HepG2 (cell line): ENCODE results near the gene URM1. TPM values are rescaled to one million over a fixed set of nuclear protein-coding genes. Genes with fewer than 3 reads are reported as not detected.

Source experiments
- ATAC-seq: fragments of 200-7000 bp; cut with Tn5 transposase; 3 replicates; pipeline ENCODE4 v1.9.1; 2020; ENCODE audit warnings: mild to moderate bottlenecking, moderate library complexity
- BruUV-seq: library from RNA; stranded (reverse); fragments of 400-500 nt; replicated peaks from 2 replicates; lab custom pipeline; 2021; lab: Mats Ljungman, UMichigan
- CTCF ChIA-PET: fragments of 300-600 bp; formaldehyde crosslinking; extraction: SDS; loops from one replicate; lab custom pipeline; 2021; ENCODE audit warnings: low total read pairs, inconsistent platforms, low intra/inter-chr PET ratio; lab: Yijun Ruan, JAX
- POLR2A ChIA-PET: fragments of 350-600 bp; sonication (Branson Sonifier 250); formaldehyde crosslinking; loops from one replicate; lab custom pipeline; 2020; ENCODE audit warnings: antibody characterized with exemption, inconsistent platforms; lab: Yijun Ruan, JAX
- DNase-seq: peaks from one replicate; pipeline ENCODE4 v3.0.0-alpha.2; 2015; ENCODE audit warnings: low spot score
- FAIRE-seq: peaks from 3 replicates; lab custom pipeline; 2011; peaks lifted over from hg19 to GRCh38; lab: Jason Lieb, UNC
- H2AFZ ChIP-seq: one replicate; pipeline ENCODE4 v1.6.1; 2011; ENCODE audit warnings: low read length, inconsistent platforms
- H3K27ac ChIP-seq: fragments of 300-600 bp; 3 replicates; pipeline ENCODE4 v1.8.0; 2011; ENCODE audit warnings: mixed run types, mild to moderate bottlenecking, mixed read lengths, low read length, inconsistent platforms; ENCODE audit not compliant: insufficient read depth; ENCODE audit errors: extremely low read length
- H3K27me3 ChIP-seq, 2 experiments: fragments of 200-600 bp in 1 of 2; 2 replicates in 1 of 2; 3 replicates in 1 of 2; pipeline versions ENCODE4 v1.6.0 to v1.8.0; 2011; ENCODE audit warnings: low read length in 2 of 2, mild to moderate bottlenecking in 2 of 2, moderate library complexity in 2 of 2, inconsistent platforms in 1 of 2; ENCODE audit not compliant: insufficient read depth in 2 of 2, control insufficient read depth in 1 of 2
- H3K36me3 ChIP-seq, 2 experiments: fragments of 200-600 bp in 1 of 2; replicated peaks in 1 of 2; 2 replicates in 1 of 2; 3 replicates in 1 of 2; pipeline versions ENCODE4 v1.5.1 to v1.8.0; 2011; ENCODE audit warnings: low read length in 2 of 2, inconsistent platforms in 1 of 2; ENCODE audit not compliant: insufficient read depth in 2 of 2, control insufficient read depth in 1 of 2
- H3K4me1 ChIP-seq: 2 replicates; pipeline ENCODE4 v1.5.1; 2012; ENCODE audit warnings: low read length, inconsistent platforms; ENCODE audit not compliant: insufficient read depth
- H3K4me2 ChIP-seq: 2 replicates; pipeline ENCODE4 v1.6.0; 2011; ENCODE audit warnings: low read depth, low read length, inconsistent platforms
- H3K4me3 ChIP-seq, 3 experiments: fragments of 200-600 bp in 1 of 3; sonication (generic), shearing (Covaris generic) in 1 of 3; replicated peaks in 1 of 3; 2 replicates each; pipeline ENCODE4 v1.5.1; 2011 to 2016; ENCODE audit warnings: low read length in 3 of 3, inconsistent platforms in 2 of 3, low read depth in 2 of 3, mild to moderate bottlenecking in 2 of 3, control low read depth in 1 of 3, mixed read lengths in 1 of 3; ENCODE audit not compliant: insufficient read depth in 1 of 3
- H3K79me2 ChIP-seq: one replicate; pipeline ENCODE4 v1.6.1; 2011; ENCODE audit warnings: low read length, inconsistent platforms; ENCODE audit not compliant: insufficient read depth
- H3K9ac ChIP-seq: 2 replicates; pipeline ENCODE4 v1.6.0; 2011; ENCODE audit warnings: mild to moderate bottlenecking, low read depth, low read length, inconsistent platforms; ENCODE audit not compliant: insufficient read depth
- H3K9me3 ChIP-seq: 2 replicates; pipeline ENCODE4 v1.5.1; 2012; ENCODE audit warnings: mild to moderate bottlenecking, low read length
- H4K20me1 ChIP-seq: 2 replicates; pipeline ENCODE4 v1.6.0; 2011; ENCODE audit warnings: inconsistent platforms, mild to moderate bottlenecking, low read length, moderate library complexity; ENCODE audit not compliant: insufficient read depth
- ATF7-NPFF ChIP-seq: sonication (generic); formaldehyde crosslinking; IDR thresholded peaks from 2 replicates; pipeline ENCODE4 v1.8.1; 2023; ENCODE audit warnings: mild to moderate bottlenecking, low read depth, missing genetic modification reagents, moderate library complexity
- FOSL2 ChIP-seq: sonication (generic); formaldehyde crosslinking; IDR thresholded peaks from 2 replicates; pipeline ENCODE4 v1.4.0; 2020; ENCODE audit warnings: missing genetic modification reagents
- FOXK2 ChIP-seq: fragments of 450-650 bp; IDR thresholded peaks from 2 replicates; pipeline ENCODE4 v1.6.1; 2016
- HNF4A ChIP-seq: sonication (generic); formaldehyde crosslinking; IDR thresholded peaks from 2 replicates; pipeline ENCODE4 v1.4.0; 2020; ENCODE audit warnings: missing genetic modification reagents
- HOXD1 ChIP-seq: sonication (generic); formaldehyde crosslinking; IDR thresholded peaks from 2 replicates; pipeline ENCODE4 v1.5.0; 2020; ENCODE audit warnings: missing genetic modification reagents
- NFKB2 ChIP-seq: sonication (generic); formaldehyde crosslinking; IDR thresholded peaks from 2 replicates; pipeline ENCODE4 v1.4.0; 2020; ENCODE audit warnings: missing genetic modification reagents, borderline replicate concordance
- SALL1 ChIP-seq: sonication (generic); formaldehyde crosslinking; IDR thresholded peaks from 2 replicates; pipeline ENCODE4 v1.8.0; 2022; ENCODE audit warnings: mild to moderate bottlenecking, missing genetic modification reagents
- XRCC5 ChIP-seq: fragments of 200-400 bp; formaldehyde crosslinking; optimal IDR thresholded peaks from 2 replicates; pipeline ENCODE3; 2017; ENCODE audit warnings: mild to moderate bottlenecking, low read length
- ZSCAN12 ChIP-seq: sonication (generic); formaldehyde crosslinking; IDR thresholded peaks from 2 replicates; pipeline ENCODE4 v1.9.0; 2021; ENCODE audit warnings: mild to moderate bottlenecking, missing genetic modification reagents
- WGBS: methylation state at CpG from one replicate; pipeline ENCODE4 v1.1.6; 2017; ENCODE audit warnings: low lambda C conversion rate; 5-methylcytosine and 5-hydroxymethylcytosine counted together
- in situ Hi-C: cut with HindIII; loops from 2 replicates; pipeline ENCODE4 v1.10.0; 2017; ENCODE audit warnings: low pct_unique_long_range_greater_than_20kb; ENCODE audit not compliant: extremely low pct_ligation_motif_present
- intact Hi-C: fragments of 100-400 bp; cut with micrococcal nuclease; formaldehyde crosslinking; loops from one replicate; pipeline ENCODE4 v1.10.0; 2022; ENCODE audit not compliant: unreplicated experiment
- polyA plus RNA-seq, 8 experiments: library from polyadenylated mRNA; depleted of rRNA in 3 of 8; stranded (reverse) in 7 of 8; unstranded in 1 of 8; fragments of >200 nt; fragmentation: Illumina TruSeq in 4 of 8; extraction: Trizol in 4 of 8; gene quantifications; 2 replicates each; pipeline versions ENCODE4 v1.2.1 to v1.2.3, GENCODE V29; 2011 to 2016; ENCODE audit warnings: low read depth in 4 of 8, missing spikeins in 1 of 8, mixed read lengths in 1 of 8; ENCODE audit not compliant: insufficient read depth in 1 of 8
- total RNA-seq, 5 experiments: library from RNA; depleted of rRNA; stranded (reverse); fragments of >200 nt; fragmentation: Illumina TruSeq; extraction: Trizol; gene quantifications; 2 replicates each; pipeline ENCODE4 v1.2.3, GENCODE V29; 2016; ENCODE audit warnings: low read depth in 1 of 5
- TF ChIP-seq, protein P1 (sequence below): sonication (generic); formaldehyde crosslinking; IDR thresholded peaks from 2 replicates; pipeline ENCODE4 v1.4.0; 2020; ENCODE audit warnings: mild to moderate bottlenecking, missing genetic modification reagents
- TF ChIP-seq, protein P2 (sequence below): sonication (generic); formaldehyde crosslinking; IDR thresholded peaks from 2 replicates; pipeline ENCODE4 v1.4.0; 2020; ENCODE audit warnings: missing genetic modification reagents, borderline replicate concordance

URM1 gene
- total and polyA plus RNA-seq, 2 of the 13 experiments (the other 11 are each of a cell fraction or from before 2014, with no cell fraction given) = 37.1 to 41.3 TPM

DNA sequence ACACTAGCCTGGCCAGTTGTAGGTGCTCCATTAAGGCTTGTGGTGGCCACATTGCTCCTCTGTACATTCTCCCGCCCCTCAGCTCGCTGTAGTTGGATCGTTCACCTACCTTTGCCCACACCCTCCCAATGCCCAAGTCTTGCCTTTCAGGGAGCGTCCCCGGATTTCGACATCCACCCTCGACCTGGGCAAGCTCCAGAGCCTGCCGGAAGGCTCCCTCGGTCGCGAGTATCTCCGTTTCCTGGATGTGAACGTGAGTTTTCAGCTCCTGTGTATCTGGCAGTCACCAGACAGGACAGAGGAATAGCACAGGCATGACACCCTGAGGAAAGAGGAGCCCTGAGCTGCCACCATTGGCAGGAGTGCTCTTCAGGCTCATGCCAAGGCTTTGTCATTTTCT is 45.5 kb upstream of the URM1 start (continued):
- TF ChIP-seq ATF7-NPFF (CRISPR knock-in tag) = no peak

DNA sequence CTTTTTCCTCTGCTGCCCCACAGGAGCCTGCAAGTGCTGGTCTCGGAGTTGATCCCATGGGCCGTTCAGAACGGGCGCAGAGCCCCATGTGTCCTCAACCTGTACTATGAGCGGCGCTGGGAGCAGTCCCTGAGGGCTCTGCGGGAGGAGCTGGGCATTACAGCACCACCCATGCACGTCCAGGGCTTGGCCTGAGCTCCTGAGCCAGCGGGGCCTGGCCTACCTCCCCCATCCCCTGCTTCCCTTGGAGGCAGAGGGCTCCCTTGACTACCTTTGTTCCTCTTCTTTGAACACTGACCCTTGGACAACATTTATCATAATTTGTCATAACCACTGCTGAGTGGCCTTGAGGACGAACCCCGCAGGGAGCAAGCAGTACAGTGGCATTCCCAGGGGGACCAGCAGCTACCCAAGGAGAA is 37.7 kb upstream of the URM1 start:
- H4K20me1 ChIP-seq = no peaks in the 10 kb centered on the region
- peaks cover 8 to 26% of the 10 kb centered on the region in 2 experiments; a peak in 4 of 5 replicates for H3K36me3 ChIP-seq
- intact Hi-C loops = no loop called here
- H2AFZ ChIP-seq = no peak overlapping the region
- no peak overlapping the region for H3K4me3 ChIP-seq
- 80% methylated on average over 1 of the region's 11 CpGs for WGBS
- H3K27ac ChIP-seq = peak overlapping the region; percentile 21
- ChIA-PET POLR2A (interaction anchor here (0.8 to 1.3 kb wide), 2 partner anchors 27 to 57 kb away, joined by 3 to 4 read pairs; partner anchors contain the start of genes GOLGA2 and SWI5), CTCF (no interaction called here)
- TF ChIP-seq ZSCAN12 = no peak
- peak; percentile 28; the same call in 1 of the 2 replicates for TF ChIP-seq SALL1 (CRISPR knock-in tag)
- TF ChIP-seq HNF4A (CRISPR knock-in tag) = peak; percentile 20; the same call in 1 of the 2 replicates
- no peak for TF ChIP-seq FOXK2
- FAIRE-seq = no peak
- no peaks in the 10 kb centered on the region for H3K9me3 ChIP-seq
- no TSS peak for BruUV-seq
- peak; percentile 21 for DNase-seq
- ATAC-seq = peak; percentile 54
- H3K4me2 ChIP-seq = no peak overlapping the region
- in situ Hi-C loops = no loop called here
- H3K9ac ChIP-seq = no peak overlapping the region
- H3K4me1 ChIP-seq = peaks cover 16% of the 10 kb centered on the region
- H3K27me3 ChIP-seq = no peaks in the 10 kb centered on the region
- H3K79me2 ChIP-seq = no peaks in the 10 kb centered on the region

DNA sequence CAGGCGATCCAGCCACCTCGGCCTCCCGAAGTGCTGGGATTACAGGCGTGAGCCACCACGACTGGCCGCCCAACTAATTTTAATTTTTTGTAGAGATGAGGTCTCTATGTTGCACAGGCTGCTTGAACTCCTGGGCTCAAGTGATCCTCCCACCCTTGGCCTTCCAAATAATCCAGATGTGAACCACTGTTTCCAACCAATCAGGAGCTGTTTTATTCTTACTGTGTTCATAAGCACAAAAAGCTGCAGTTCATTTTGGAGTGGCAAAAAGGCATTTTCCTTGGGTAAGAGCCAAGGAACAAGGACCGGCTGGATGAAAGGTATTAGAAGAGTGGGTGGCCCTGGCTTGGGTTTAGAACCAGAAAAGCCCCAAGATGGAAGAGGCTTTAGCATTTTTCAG is 36.0 kb upstream of the URM1 start:
- 98% methylated on average over 7 of the region's 7 CpGs for WGBS

More for the DNA sequence above, 36.0 kb upstream of the URM1 start:
- Histone ChIP-seq H3K9me3 (no peaks in the 10 kb centered on the region), H3K36me3 (peaks cover 4 to 18% of the 10 kb centered on the region in 2 experiments; a peak in 4 of 5 replicates), H3K27me3 (no peaks in the 10 kb centered on the region), H3K27ac (no peak overlapping the region), H3K79me2 (no peaks in the 10 kb centered on the region), H2AFZ (no peak overlapping the region), H3K4me2 (no peak overlapping the region), H3K4me3 (no peak overlapping the region), H3K9ac (no peak overlapping the region), H4K20me1 (no peaks in the 10 kb centered on the region), H3K4me1 (peaks cover 14% of the 10 kb centered on the region)
- BruUV-seq = no TSS peak
- intact Hi-C loops = no loop called here
- POLR2A ChIA-PET = no interaction called here
- in situ Hi-C loops = no loop called here
- ATAC-seq (no peak), FAIRE-seq (no peak), DNase-seq (no peak)
- TF ChIP-seq XRCC5 (no peak), FOSL2 (CRISPR knock-in tag) (no peak), HOXD1 (CRISPR knock-in tag) (no peak), NFKB2 (no peak)
- TF ChIP-seq, protein P1, sequence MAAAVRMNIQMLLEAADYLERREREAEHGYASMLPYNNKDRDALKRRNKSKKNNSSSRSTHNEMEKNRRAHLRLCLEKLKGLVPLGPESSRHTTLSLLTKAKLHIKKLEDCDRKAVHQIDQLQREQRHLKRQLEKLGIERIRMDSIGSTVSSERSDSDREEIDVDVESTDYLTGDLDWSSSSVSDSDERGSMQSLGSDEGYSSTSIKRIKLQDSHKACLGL (CRISPR knock-in tag) = no peak
- TF ChIP-seq, protein P2, sequence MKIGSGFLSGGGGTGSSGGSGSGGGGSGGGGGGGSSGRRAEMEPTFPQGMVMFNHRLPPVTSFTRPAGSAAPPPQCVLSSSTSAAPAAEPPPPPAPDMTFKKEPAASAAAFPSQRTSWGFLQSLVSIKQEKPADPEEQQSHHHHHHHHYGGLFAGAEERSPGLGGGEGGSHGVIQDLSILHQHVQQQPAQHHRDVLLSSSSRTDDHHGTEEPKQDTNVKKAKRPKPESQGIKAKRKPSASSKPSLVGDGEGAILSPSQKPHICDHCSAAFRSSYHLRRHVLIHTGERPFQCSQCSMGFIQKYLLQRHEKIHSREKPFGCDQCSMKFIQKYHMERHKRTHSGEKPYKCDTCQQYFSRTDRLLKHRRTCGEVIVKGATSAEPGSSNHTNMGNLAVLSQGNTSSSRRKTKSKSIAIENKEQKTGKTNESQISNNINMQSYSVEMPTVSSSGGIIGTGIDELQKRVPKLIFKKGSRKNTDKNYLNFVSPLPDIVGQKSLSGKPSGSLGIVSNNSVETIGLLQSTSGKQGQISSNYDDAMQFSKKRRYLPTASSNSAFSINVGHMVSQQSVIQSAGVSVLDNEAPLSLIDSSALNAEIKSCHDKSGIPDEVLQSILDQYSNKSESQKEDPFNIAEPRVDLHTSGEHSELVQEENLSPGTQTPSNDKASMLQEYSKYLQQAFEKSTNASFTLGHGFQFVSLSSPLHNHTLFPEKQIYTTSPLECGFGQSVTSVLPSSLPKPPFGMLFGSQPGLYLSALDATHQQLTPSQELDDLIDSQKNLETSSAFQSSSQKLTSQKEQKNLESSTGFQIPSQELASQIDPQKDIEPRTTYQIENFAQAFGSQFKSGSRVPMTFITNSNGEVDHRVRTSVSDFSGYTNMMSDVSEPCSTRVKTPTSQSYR (CRISPR knock-in tag) = no peak
- CTCF ChIA-PET = no interaction called here
